Uterus (tissue), 4 donors: ENCODE measurements around the gene KAT2A. TPM values are rescaled to one million over a fixed set of nuclear protein-coding genes. Genes with fewer than 3 reads are reported as not detected.

Experiments
- DNase-seq, 2 donors: peaks; one replicate each; pipeline ENCODE4 v3.0.0-alpha.2; 2019 to 2020
- H3K27ac ChIP-seq, 2 donors: fragments of 200-600 bp; sonication (generic); 1 replicate in 1 of 2; 2 replicates in 1 of 2; pipeline ENCODE4 v1.5.1; 2016 to 2018
- H3K27me3 ChIP-seq, 2 donors: fragments of 200-600 bp; sonication (generic); one replicate each; pipeline ENCODE4 v1.5.1; 2018 to 2019; ENCODE audit warnings: control low read depth in 1 of 2
- H3K36me3 ChIP-seq, 2 donors: fragments of 200-600 bp; sonication (generic); one replicate each; pipeline ENCODE4 v1.5.1; 2019; ENCODE audit warnings: control low read depth in 1 of 2
- H3K4me1 ChIP-seq, 2 donors: fragments of 200-600 bp; sonication (generic); one replicate each; pipeline ENCODE4 v1.5.1; 2018 to 2019; ENCODE audit warnings: control low read depth in 1 of 2
- H3K4me3 ChIP-seq, 2 donors: fragments of 200-600 bp; sonication (generic); 1 replicate in 1 of 2; 2 replicates in 1 of 2; pipeline ENCODE4 v1.5.1; 2018 to 2019; ENCODE audit warnings: mild to moderate bottlenecking in 1 of 2
- H3K9me3 ChIP-seq, 2 donors: fragments of 200-600 bp; sonication (generic); one replicate each; pipeline ENCODE4 v1.5.1; 2019; ENCODE audit warnings: control low read depth in 1 of 2
- POLR2A ChIP-seq, 2 donors: fragments of 450-650 bp; IDR thresholded peaks; one replicate each; pipeline ENCODE4 v1.6.1; 2016; ENCODE audit warnings: antibody characterized with exemption in 2 of 2, mild to moderate bottlenecking in 1 of 2, moderate library complexity in 1 of 2
- intact Hi-C: fragments of 100-400 bp; cut with DNase I; formaldehyde crosslinking; loops from one replicate; pipeline ENCODE4 v1.15.1; 2023; ENCODE audit warnings: low total_unique reads
- total RNA-seq, 4 donors: library from RNA; depleted of rRNA in 3 of 4; stranded (reverse); fragments of >200 nt in 3 of 4; gene quantifications; one replicate each; pipeline versions ENCODE4 v1.1.0 to v1.2.4, GENCODE V29; 2014 to 2023
- TF ChIP-seq, protein P1 (sequence below), 4 experiments: fragments of 200-600 bp in 2 of 4; fragments of 450-650 bp in 2 of 4; sonication (generic) in 2 of 4; IDR thresholded peaks; one replicate each; pipeline ENCODE4 v1.5.1; 2016 to 2019; ENCODE audit warnings: antibody characterized with exemption in 4 of 4, mild to moderate bottlenecking in 2 of 4, moderate library complexity in 1 of 4
- donor health status: DM: yes; HTN: yes; CAD: no.

The KAT2A gene
- total RNA-seq, 4 donors from 2014 or later, result 20.9 to 80.9 (median 39.2) TPM

DNA sequence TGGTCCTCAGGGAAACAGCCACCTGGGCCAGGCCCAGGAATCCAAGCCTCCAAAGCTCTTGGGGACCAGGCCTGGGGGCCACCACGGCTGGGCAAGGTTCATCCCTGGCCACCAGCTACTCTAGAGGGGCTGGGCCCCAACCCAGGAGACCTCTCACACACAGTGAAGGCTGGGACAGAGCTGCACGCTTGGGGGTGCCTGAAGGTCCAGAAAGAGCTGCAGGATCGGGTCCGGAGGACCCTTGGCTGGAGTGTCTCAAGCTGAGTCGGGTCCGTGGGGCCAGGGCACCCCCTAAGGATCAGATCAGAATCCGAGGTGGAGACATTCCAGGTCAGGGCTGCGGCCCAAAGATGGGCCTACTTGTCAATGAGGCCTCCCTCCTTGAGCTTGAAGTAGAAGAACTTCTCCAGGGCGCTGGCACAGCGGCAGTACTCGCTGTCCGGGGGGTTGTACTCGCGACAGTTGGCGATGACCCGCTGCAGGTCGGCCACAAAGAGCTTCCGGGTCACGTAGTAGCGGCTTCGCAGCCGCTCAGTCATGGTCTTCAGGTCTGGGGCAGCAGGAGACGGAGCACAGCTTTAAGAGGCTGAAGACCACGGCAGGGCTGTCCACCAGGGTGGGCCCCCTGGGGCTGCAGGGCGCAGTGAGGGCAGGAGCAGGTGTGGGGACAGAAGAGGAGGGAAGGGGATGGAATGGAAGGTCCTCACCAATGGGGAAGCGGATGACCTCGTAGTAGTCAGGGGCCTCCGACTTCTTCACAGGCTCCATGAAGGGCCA, 7.7 kb downstream of the KAT2A start:
- intact Hi-C loops, result loop anchor here (10.0 kb wide), 1 partner anchor 149 kb away; the partner anchor contains the start of gene CNP
- Histone ChIP-seq H3K4me3 (no peak overlapping the region), H3K36me3 (no peaks in the 10 kb centered on the region), H3K27me3 (no peaks in the 10 kb centered on the region), H3K9me3 (no peaks in the 10 kb centered on the region), H3K4me1 (peaks cover 7 to 14% of the 10 kb centered on the region in 2 donors), H3K27ac (peak overlapping the region; percentile 93 to 94)
- TF ChIP-seq POLR2A (IDR thresholded peaks at IDR 0.05), result no peak
- TF ChIP-seq, protein P1, sequence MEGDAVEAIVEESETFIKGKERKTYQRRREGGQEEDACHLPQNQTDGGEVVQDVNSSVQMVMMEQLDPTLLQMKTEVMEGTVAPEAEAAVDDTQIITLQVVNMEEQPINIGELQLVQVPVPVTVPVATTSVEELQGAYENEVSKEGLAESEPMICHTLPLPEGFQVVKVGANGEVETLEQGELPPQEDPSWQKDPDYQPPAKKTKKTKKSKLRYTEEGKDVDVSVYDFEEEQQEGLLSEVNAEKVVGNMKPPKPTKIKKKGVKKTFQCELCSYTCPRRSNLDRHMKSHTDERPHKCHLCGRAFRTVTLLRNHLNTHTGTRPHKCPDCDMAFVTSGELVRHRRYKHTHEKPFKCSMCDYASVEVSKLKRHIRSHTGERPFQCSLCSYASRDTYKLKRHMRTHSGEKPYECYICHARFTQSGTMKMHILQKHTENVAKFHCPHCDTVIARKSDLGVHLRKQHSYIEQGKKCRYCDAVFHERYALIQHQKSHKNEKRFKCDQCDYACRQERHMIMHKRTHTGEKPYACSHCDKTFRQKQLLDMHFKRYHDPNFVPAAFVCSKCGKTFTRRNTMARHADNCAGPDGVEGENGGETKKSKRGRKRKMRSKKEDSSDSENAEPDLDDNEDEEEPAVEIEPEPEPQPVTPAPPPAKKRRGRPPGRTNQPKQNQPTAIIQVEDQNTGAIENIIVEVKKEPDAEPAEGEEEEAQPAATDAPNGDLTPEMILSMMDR (IDR thresholded peaks at IDR 0.05), result no peak
- DNase-seq, result no peak

DNA sequence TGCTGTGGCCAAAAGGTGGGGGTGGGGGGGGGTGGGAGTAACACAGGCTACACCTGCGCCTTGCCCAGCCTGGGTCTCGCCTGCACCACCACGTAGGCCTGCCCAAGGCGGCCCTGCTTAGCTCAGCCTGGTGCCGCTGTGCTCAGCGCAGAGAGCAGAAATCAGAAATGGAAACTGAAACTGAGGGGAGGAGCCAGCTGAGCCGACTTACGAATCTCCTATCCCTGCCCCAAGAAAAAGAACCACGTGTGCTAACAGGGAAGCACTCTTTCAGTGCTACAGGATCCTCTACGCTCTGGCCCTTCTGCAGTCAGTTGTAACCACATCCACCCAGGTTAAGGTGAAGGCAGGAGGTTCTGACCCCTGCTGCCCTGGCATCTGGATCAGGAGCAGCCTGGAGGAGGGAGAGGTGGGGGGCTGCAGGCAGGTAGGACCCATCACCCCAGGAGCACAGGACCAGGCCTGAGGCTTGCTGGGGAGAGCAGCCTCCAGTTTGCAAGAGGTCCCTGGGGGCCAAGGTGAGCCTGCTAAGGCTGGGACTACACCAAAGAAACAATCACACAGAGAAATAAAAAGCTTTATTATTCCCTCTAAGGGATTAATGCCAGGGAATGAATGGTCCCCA, 8.5 kb downstream of the KAT2A start, which contains the start of gene DHX58:
Gene DHX58, minus strand, starts transcription at position 163 of the 625 bp plus-strand sequence. CDS start 822 bp downstream, outside the sequence.
- H3K27me3 ChIP-seq, result no peaks in the 10 kb centered on the region
- intact Hi-C loops, result loop anchor here (10.0 kb wide), 1 partner anchor 148 kb away; the partner anchor contains the start of gene CNP
- H3K36me3 ChIP-seq, result no peaks in the 10 kb centered on the region
- H3K4me3 ChIP-seq, result peak within 1 kb of the TSS; percentile 42 to 50
- peak; percentile 77 to 82 for DNase-seq
- TF ChIP-seq, protein P1 (IDR thresholded peaks at IDR 0.05), result peak in 1 of 4 experiments; percentile 28
- peak; percentile 30 to 70 for TF ChIP-seq POLR2A (IDR thresholded peaks at IDR 0.05)
- peak within 1 kb of the TSS; percentile 93 to 94 for H3K27ac ChIP-seq
- no peaks in the 10 kb centered on the region for H3K9me3 ChIP-seq
- peaks cover 7 to 14% of the 10 kb centered on the region in 2 donors for H3K4me1 ChIP-seq

DNA sequence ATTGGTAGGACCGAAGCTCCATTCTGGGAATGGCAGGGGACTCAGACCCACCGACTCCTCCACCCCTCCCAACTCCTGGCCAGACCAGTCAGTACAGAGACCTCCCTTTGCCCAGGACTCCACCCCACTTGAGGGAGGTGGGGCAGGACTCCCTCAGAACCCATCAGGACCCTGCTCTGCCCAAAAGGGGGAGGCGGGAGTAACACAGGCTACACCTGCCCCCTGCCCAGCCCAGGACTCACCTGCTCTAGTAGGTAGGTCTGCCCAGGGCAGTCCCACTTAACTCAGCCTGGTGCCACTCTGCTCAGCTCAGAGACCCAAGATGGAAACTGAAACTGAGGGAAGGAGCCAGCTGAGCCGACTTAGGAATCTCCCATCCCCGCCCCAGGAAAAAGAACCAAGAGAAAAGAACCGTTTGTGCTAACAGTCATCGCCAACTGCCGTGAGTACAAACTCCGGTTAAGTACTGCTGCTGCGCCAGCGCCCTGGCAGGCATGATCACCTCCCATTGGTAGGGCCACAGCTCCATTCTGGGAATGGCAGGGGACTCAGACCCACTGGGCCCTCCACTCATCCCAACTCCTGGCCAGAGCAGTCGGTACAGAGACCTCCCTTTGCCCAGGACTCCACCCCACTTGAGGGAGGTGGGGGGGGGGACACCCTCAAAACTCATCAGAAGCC, 9.2 kb downstream of the KAT2A start:
- Histone ChIP-seq H3K4me1 (peaks cover 7 to 14% of the 10 kb centered on the region in 2 donors), H3K27me3 (no peaks in the 10 kb centered on the region), H3K36me3 (no peaks in the 10 kb centered on the region), H3K4me3 (peak overlapping the region; percentile 42 to 50), H3K9me3 (no peaks in the 10 kb centered on the region), H3K27ac (peak overlapping the region; percentile 93 to 94)
- intact Hi-C loops, result loop anchor here (10.0 kb wide), 1 partner anchor 147 kb away; the partner anchor contains the start of gene CNP
- TF ChIP-seq, protein P1 (IDR thresholded peaks at IDR 0.05), result no peak
- no peak for TF ChIP-seq POLR2A (IDR thresholded peaks at IDR 0.05)
- peak in 1 of 2 donors; percentile 42 for DNase-seq

DNA sequence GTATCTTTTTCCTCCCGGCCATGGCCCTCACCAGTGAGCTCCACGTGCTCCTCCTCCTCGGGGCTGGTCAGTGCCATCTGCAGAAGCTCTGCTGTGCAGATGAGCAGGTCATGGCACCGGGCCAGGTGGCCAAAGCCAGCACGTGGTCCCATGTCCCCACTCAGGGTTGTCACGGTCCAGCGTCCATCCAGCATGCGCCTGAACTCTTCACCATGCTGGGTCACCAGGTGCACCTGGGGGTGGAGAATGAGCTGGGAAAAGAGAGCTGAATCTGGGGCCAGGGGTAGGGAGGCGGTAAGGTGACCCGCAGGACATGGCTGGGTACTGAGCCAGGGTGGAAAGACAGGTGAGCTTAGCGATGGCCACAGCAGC, 9.9 kb downstream of the KAT2A start:
- TF ChIP-seq POLR2A (IDR thresholded peaks at IDR 0.05), result no peak
- TF ChIP-seq, protein P1 (IDR thresholded peaks at IDR 0.05), result no peak
- no peak for DNase-seq
- intact Hi-C loops, result loop anchor here (10.0 kb wide), 1 partner anchor 146 kb away; the partner anchor contains the start of gene CNP
- Histone ChIP-seq H3K9me3 (no peaks in the 10 kb centered on the region), H3K27ac (peak overlapping the region; percentile 93 to 94), H3K4me3 (no peak overlapping the region), H3K4me1 (peaks cover 7 to 14% of the 10 kb centered on the region in 2 donors), H3K27me3 (no peaks in the 10 kb centered on the region), H3K36me3 (no peaks in the 10 kb centered on the region)
